Loucy (cell line): ENCODE results near the gene CHPF2.

ENCODE experiments used
- H2AFZ ChIP-seq: fragments of 200-600 bp; sonication (generic); 2 replicates; pipeline ENCODE4 v1.6.0; 2016; ENCODE audit warnings: antibody characterized with exemption, mild to moderate bottlenecking, low read length, moderate library complexity
- H3F3A ChIP-seq: fragments of 200-600 bp; 2 replicates; pipeline ENCODE4 v1.6.0; 2016; ENCODE audit warnings: antibody characterized with exemption, low read depth, mild to moderate bottlenecking
- H3K27me3 ChIP-seq: fragments of 200-600 bp; sonication (generic); 2 replicates; pipeline ENCODE4 v1.6.1; 2014; ENCODE audit warnings: low read length, mild to moderate bottlenecking; ENCODE audit not compliant: insufficient read depth, poor library complexity, severe bottlenecking
- H3K36me3 ChIP-seq: fragments of 200-600 bp; sonication (generic); 2 replicates; pipeline ENCODE4 v1.6.1; 2016; ENCODE audit warnings: low read length; ENCODE audit not compliant: insufficient read depth
- H3K4me1 ChIP-seq: fragments of 200-600 bp; sonication (generic); 2 replicates; pipeline ENCODE4 v1.5.1; 2014; ENCODE audit warnings: low read length, mild to moderate bottlenecking; ENCODE audit not compliant: insufficient read depth, poor library complexity, severe bottlenecking
- H3K4me2 ChIP-seq: fragments of 200-600 bp; sonication (generic); 2 replicates; pipeline ENCODE4 v1.6.0; 2014; ENCODE audit warnings: antibody characterized with exemption, low read length, low read depth, mild to moderate bottlenecking; ENCODE audit not compliant: poor library complexity, severe bottlenecking
- H3K4me3 ChIP-seq: fragments of 200-600 bp; sonication (generic); 2 replicates; pipeline ENCODE4 v1.5.1; 2014; ENCODE audit warnings: low read length, mild to moderate bottlenecking, mixed read lengths; ENCODE audit not compliant: poor library complexity, severe bottlenecking
- H3K79me2 ChIP-seq: fragments of 200-600 bp; sonication (generic); 2 replicates; pipeline ENCODE4 v1.6.1; 2014; ENCODE audit warnings: low read length; ENCODE audit not compliant: insufficient read depth
- H3K9ac ChIP-seq: fragments of 200-600 bp; sonication (generic); 2 replicates; pipeline ENCODE4 v1.6.0; 2014; ENCODE audit warnings: mild to moderate bottlenecking, low read depth, low read length, moderate library complexity; ENCODE audit not compliant: poor library complexity, severe bottlenecking
- H3K9me2 ChIP-seq: fragments of 200-600 bp; sonication (generic); replicated peaks from 2 replicates; pipeline ENCODE4 v1.6.1; 2016; ENCODE audit warnings: low read depth, low read length, mixed read lengths
- H3K9me3 ChIP-seq: fragments of 200-600 bp; sonication (generic); 2 replicates; pipeline ENCODE4 v1.6.1; 2014; ENCODE audit warnings: mild to moderate bottlenecking, antibody characterized with exemption, low read length, low read depth; ENCODE audit not compliant: insufficient read depth
- H4K20me1 ChIP-seq: fragments of 200-600 bp; sonication (generic); 2 replicates; pipeline ENCODE4 v1.6.0; 2014; ENCODE audit warnings: antibody characterized with exemption, low read length, mild to moderate bottlenecking; ENCODE audit not compliant: insufficient read depth, poor library complexity, severe bottlenecking
- CTCF ChIP-seq: fragments of 200-600 bp; sonication (generic); conservative IDR thresholded peaks from 2 replicates; pipeline ENCODE4 v1.5.1; 2014; ENCODE audit warnings: mild to moderate bottlenecking, antibody characterized with exemption, low read length
- EZH2phosphoT487 ChIP-seq: fragments of 200-600 bp; IDR thresholded peaks from 2 replicates; pipeline ENCODE4 v1.6.1; 2018; ENCODE audit warnings: antibody characterized with exemption, mild to moderate bottlenecking, moderate library complexity, borderline replicate concordance

The CHPF2 gene

GRCh38 chr7:151244841-151245346, 12.6 kb downstream of the CHPF2 start:
- no peak for TF ChIP-seq EZH2phosphoT487
- no peak for TF ChIP-seq CTCF
- Histone ChIP-seq H3K36me3 (no peaks in the 10 kb centered on the region), H3K9me3 (no peaks in the 10 kb centered on the region), H3K4me3 (peak overlapping the region; percentile 74), H2AFZ (peak overlapping the region; percentile 83), H3K4me2 (peak overlapping the region; percentile 97), H3F3A (no peaks in the 10 kb centered on the region), H3K4me1 (peaks cover 12% of the 10 kb centered on the region), H3K9me2 (no peaks in the 10 kb centered on the region), H3K27me3 (no peaks in the 10 kb centered on the region), H3K9ac (peak overlapping the region; percentile 2), H3K79me2 (no peaks in the 10 kb centered on the region), H4K20me1 (no peaks in the 10 kb centered on the region)

GRCh38 chr7:151245360-151246101, 13.2 kb downstream of the CHPF2 start:
- H3K4me2 ChIP-seq: peak overlapping the region; percentile 97
- no peaks in the 10 kb centered on the region for H4K20me1 ChIP-seq
- peaks cover 12% of the 10 kb centered on the region for H3K4me1 ChIP-seq
- no peaks in the 10 kb centered on the region for H3K9me3 ChIP-seq
- H3F3A ChIP-seq: no peaks in the 10 kb centered on the region
- H3K9ac ChIP-seq: peak overlapping the region; percentile 2
- H2AFZ ChIP-seq: peak overlapping the region; percentile 83
- H3K36me3 ChIP-seq: no peaks in the 10 kb centered on the region
- no peaks in the 10 kb centered on the region for H3K9me2 ChIP-seq
- peak overlapping the region; percentile 74 for H3K4me3 ChIP-seq
- no peaks in the 10 kb centered on the region for H3K79me2 ChIP-seq
- H3K27me3 ChIP-seq: no peaks in the 10 kb centered on the region
- no peak for TF ChIP-seq EZH2phosphoT487
- peak; percentile 74 for TF ChIP-seq CTCF

DNA sequence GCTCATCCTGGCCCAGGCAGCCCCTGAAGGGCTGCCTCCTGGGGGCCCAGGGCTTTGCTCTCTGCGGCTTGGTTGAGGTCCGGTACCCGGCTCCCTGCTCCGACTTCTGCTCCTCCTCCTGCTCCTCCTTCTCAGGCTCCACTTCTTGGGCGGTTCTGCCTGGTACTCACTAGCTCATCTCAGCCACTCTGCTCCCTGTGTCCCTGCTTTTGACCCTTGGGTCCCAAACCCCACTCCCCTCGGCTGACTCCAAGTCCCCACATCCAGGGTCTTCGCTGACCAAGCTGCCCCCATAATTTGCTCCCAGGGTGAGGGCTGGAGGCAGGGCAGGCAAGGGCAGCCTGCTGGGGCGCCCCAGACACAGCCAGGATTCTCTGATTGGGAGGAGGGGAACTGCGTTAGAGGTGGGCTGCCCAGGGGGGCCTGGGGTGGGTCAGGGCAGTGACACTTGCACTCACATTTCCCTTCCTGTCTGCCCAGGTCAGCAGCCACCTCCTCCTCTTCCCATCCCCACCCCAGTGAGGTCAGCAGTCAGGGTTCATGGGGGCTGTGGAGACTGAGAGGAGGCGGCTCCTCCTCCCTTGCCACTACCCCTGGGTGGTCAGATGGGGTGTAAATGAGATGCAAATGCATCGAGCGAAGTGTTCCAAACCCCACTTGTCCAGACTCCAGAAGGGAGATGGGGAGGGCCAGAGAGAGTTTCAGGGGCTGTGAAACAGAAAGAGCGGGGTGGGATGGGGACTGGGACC, 14.0 kb downstream of the CHPF2 start:
- TF ChIP-seq EZH2phosphoT487 (no peak), CTCF (no peak)
- Histone ChIP-seq H3K4me3 (no peak overlapping the region), H3K79me2 (no peaks in the 10 kb centered on the region), H3K9me3 (no peaks in the 10 kb centered on the region), H3K4me1 (peaks cover 16% of the 10 kb centered on the region), H3K36me3 (no peaks in the 10 kb centered on the region), H3K4me2 (no peak overlapping the region), H2AFZ (no peak overlapping the region), H3K9ac (no peak overlapping the region), H4K20me1 (no peaks in the 10 kb centered on the region), H3K9me2 (no peaks in the 10 kb centered on the region), H3K27me3 (no peaks in the 10 kb centered on the region), H3F3A (no peaks in the 10 kb centered on the region)
